Activated CD4-positive, CD25-positive, alpha-beta regulatory T cell treated with anti-CD3 and anti-CD28 coated beads, Interleukin-2, amount 50 U/mL, for 24 hours (primary cell): ENCODE data around the gene SH3BP4.

Experiments
- ATAC-seq, 2 donors: fragments of 150-1000 bp; cut with Tn5 transposase; one replicate each; pipeline ENCODE4 v1.10.0; 2021; ENCODE audit warnings: mild to moderate bottlenecking in 1 of 2, moderate library complexity in 1 of 2

The SH3BP4 gene

GRCh38 chr2:235059161-235059560, 107.3 kb downstream of the SH3BP4 start:
- ATAC-seq: no peak

GRCh38 chr2:235061656-235062055, 109.8 kb downstream of the SH3BP4 start:
- no peak for ATAC-seq

GRCh38 chr2:235063471-235063961, 111.7 kb downstream of the SH3BP4 start:
- no peak for ATAC-seq

GRCh38 chr2:235064976-235065375, 113.2 kb downstream of the SH3BP4 start:
- ATAC-seq: no peak

GRCh38 chr2:235066490-235066889, 114.7 kb downstream of the SH3BP4 start:
- no peak for ATAC-seq

- no peak for ATAC-seq
These were observed 115.1 kb downstream of the SH3BP4 start for GRCh38 chr2:235066895-235067294.

GRCh38 chr2:235068701-235069100, 116.9 kb downstream of the SH3BP4 start:
- no peak for ATAC-seq

GRCh38 chr2:235070063-235070706, 118.4 kb downstream of the SH3BP4 start:
- ATAC-seq: no peak

- no peak for ATAC-seq
These were observed 122.1 kb downstream of the SH3BP4 start for GRCh38 chr2:235073868-235074413.

- no peak for ATAC-seq
These were observed 125.2 kb downstream of the SH3BP4 start for GRCh38 chr2:235077046-235077445.

GRCh38 chr2:235078182-235078581, 126.4 kb downstream of the SH3BP4 start:
- ATAC-seq: no peak

- no peak for ATAC-seq
These were observed 127.2 kb downstream of the SH3BP4 start for GRCh38 chr2:235078914-235079472.

GRCh38 chr2:235080101-235080500, 128.3 kb downstream of the SH3BP4 start:
- no peak for ATAC-seq

GRCh38 chr2:235082578-235083338, 130.9 kb downstream of the SH3BP4 start:
- no peak for ATAC-seq

- no peak for ATAC-seq
These were observed 132.0 kb downstream of the SH3BP4 start for GRCh38 chr2:235083822-235084221.

- ATAC-seq: no peak
These were observed 132.6 kb downstream of the SH3BP4 start for GRCh38 chr2:235084424-235084823.

- ATAC-seq: no peak
These were observed 133.7 kb downstream of the SH3BP4 start for GRCh38 chr2:235085476-235085875.

GRCh38 chr2:235086481-235087184, 134.8 kb downstream of the SH3BP4 start:
- no peak for ATAC-seq

GRCh38 chr2:235087832-235088495, 136.1 kb downstream of the SH3BP4 start:
- no peak for ATAC-seq

- no peak for ATAC-seq
These were observed 136.7 kb downstream of the SH3BP4 start for GRCh38 chr2:235088496-235088921.

GRCh38 chr2:235091421-235091820, 139.6 kb downstream of the SH3BP4 start:
- ATAC-seq: no peak

GRCh38 chr2:235091983-235092382, 140.2 kb downstream of the SH3BP4 start:
- no peak for ATAC-seq
